ENCODE measurements around the gene ASTN1. TPM values are rescaled to one million over a fixed set of nuclear protein-coding genes. Genes with fewer than 3 reads are reported as not detected.

ASTN1 gene
- total RNA-seq, 3 donors from 2014 or later (not counting 1 experiment from before 2014, with no cell fraction given), result not detected

- H3K4me3 Mint-ChIP-seq, result no peak overlapping the region
- H3K4me1 Mint-ChIP-seq, result no peaks in the 10 kb centered on the region
- ATAC-seq, result no peak
- no peaks in the 10 kb centered on the region for H3K9me3 ChIP-seq (ENCODE audit: control insufficient read depth, insufficient read depth, low read length)
- no peak overlapping the region for H3K4me3 ChIP-seq (ENCODE audit: low read length)
- no peaks in the 10 kb centered on the region for H3K36me3 Mint-ChIP-seq
- TF ChIP-seq CTCF (IDR thresholded peaks at IDR 0.05), result no peak
- no peaks in the 10 kb centered on the region for H3K27me3 Mint-ChIP-seq (ENCODE audit: low read depth in 2 of 2)
- WGBS (ENCODE audit: insufficient coverage), result 74% methylated on average over 3 of the region's 4 CpGs
- intact Hi-C loops (cut with micrococcal nuclease), result no loop called here
- no peaks in the 10 kb centered on the region for H3K4me1 ChIP-seq (ENCODE audit: control insufficient read depth, insufficient read depth, low read length)
- H3K27ac ChIP-seq (ENCODE audit: low read length), result no peak overlapping the region
- H3K27ac Mint-ChIP-seq, result no peak overlapping the region
- no peaks in the 10 kb centered on the region for H3K27me3 ChIP-seq (ENCODE audit: control insufficient read depth, insufficient read depth, low read length)
- peaks cover 3 to 4% of the 10 kb centered on the region in 2 donors for H3K9me3 Mint-ChIP-seq
- peak in 1 of 2 donors; percentile 3 for DNase-seq
- no peaks in the 10 kb centered on the region for H3K36me3 ChIP-seq (ENCODE audit: control insufficient read depth, insufficient read depth, low read length)
Observed at GRCh38 chr1:176843352-176844297, 320.9 kb downstream of the ASTN1 start.

- intact Hi-C loops (cut with micrococcal nuclease), result no loop called here
- DNase-seq, result no peak
- Mint-ChIP-seq H3K9me3 (peaks cover 3 to 4% of the 10 kb centered on the region in 2 donors), H3K4me1 (no peaks in the 10 kb centered on the region), H3K27ac (no peak overlapping the region), H3K36me3 (no peaks in the 10 kb centered on the region), H3K4me3 (no peak overlapping the region), H3K27me3 (ENCODE audit: low read depth in 2 of 2) (no peaks in the 10 kb centered on the region)
- H3K4me3 ChIP-seq (ENCODE audit: low read length), result no peak overlapping the region
- no peaks in the 10 kb centered on the region for H3K9me3 ChIP-seq (ENCODE audit: control insufficient read depth, insufficient read depth, low read length)
- WGBS (ENCODE audit: insufficient coverage), result 76% methylated on average over 2 of the region's 2 CpGs
- H3K27me3 ChIP-seq (ENCODE audit: control insufficient read depth, insufficient read depth, low read length), result no peaks in the 10 kb centered on the region
- H3K36me3 ChIP-seq (ENCODE audit: control insufficient read depth, insufficient read depth, low read length), result no peaks in the 10 kb centered on the region
- no peaks in the 10 kb centered on the region for H3K4me1 ChIP-seq (ENCODE audit: control insufficient read depth, insufficient read depth, low read length)
- no peak overlapping the region for H3K27ac ChIP-seq (ENCODE audit: low read length)
- TF ChIP-seq CTCF (IDR thresholded peaks at IDR 0.05), result no peak
- no peak for ATAC-seq
Observed at GRCh38 chr1:176841238-176841637, 323.3 kb downstream of the ASTN1 start.

GRCh38 chr1:176839216-176839615 is 325.3 kb downstream of the ASTN1 start:
- no peak overlapping the region for H3K4me3 Mint-ChIP-seq
- no peaks in the 10 kb centered on the region for H3K27me3 ChIP-seq (ENCODE audit: control insufficient read depth, insufficient read depth, low read length)
- no peaks in the 10 kb centered on the region for H3K4me1 ChIP-seq (ENCODE audit: control insufficient read depth, insufficient read depth, low read length)
- intact Hi-C loops (cut with micrococcal nuclease), result no loop called here
- H3K4me3 ChIP-seq (ENCODE audit: low read length), result no peak overlapping the region
- DNase-seq (no peak), ATAC-seq (no peak)
- no peak overlapping the region for H3K27ac Mint-ChIP-seq
- H3K9me3 Mint-ChIP-seq, result peaks cover 0 to 2% of the 10 kb centered on the region in 2 donors
- no peak overlapping the region for H3K27ac ChIP-seq (ENCODE audit: low read length)
- no peak for TF ChIP-seq CTCF (IDR thresholded peaks at IDR 0.05)
- no peaks in the 10 kb centered on the region for H3K36me3 ChIP-seq (ENCODE audit: control insufficient read depth, insufficient read depth, low read length)
- no peaks in the 10 kb centered on the region for H3K4me1 Mint-ChIP-seq
- 80% methylated on average over 4 of the region's 4 CpGs for WGBS (ENCODE audit: insufficient coverage)
- no peaks in the 10 kb centered on the region for H3K9me3 ChIP-seq (ENCODE audit: control insufficient read depth, insufficient read depth, low read length)
- H3K36me3 Mint-ChIP-seq, result no peaks in the 10 kb centered on the region
- no peaks in the 10 kb centered on the region for H3K27me3 Mint-ChIP-seq (ENCODE audit: low read depth in 2 of 2)

Data from natural killer cell (primary cell).